ENCODE data around the gene KCNMB3.
"Not testable (repeated sequence)": the region's sequence is repeated elsewhere in the genome, so short reads cannot be mapped to it uniquely, and the experiment has no call there.

Gene KCNMB3

DNA sequence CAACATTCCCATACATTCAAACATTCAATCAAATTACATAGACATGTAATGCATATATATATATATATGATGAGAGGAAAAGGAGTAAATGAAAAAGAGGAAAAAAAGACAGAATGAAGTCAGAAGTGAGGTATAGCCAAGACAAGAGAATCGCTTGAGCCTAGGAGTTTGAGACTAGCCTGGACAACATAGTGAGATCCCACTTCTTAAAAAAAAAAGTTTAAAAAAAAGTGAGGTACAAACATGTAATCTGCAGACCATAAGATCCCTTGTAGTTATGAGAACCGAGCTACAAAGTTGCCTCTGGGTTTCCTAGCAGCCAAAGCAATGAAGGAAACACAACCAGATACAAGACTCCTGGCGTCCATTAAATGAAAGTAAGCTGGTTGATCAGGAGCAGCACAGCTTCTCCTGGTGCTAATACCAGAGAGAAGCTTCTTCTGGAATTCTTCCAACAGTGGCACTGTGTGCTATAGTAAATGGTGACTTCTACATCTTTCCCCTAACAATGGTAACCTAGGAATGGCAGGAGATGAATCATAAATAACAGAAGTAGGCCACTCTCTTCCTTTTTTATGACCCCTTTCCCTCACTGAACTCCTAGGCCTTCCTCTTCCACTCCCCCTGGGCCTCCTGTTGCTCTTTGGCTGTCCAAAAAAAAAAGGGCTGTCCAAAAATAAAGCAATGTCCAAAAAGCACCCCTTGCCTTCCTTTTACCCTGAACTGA lies 3.5 kb downstream of the KCNMB3 start:
- no peaks in the 10 kb centered on the region for H3K4me1 Mint-ChIP-seq (ENCODE audit: low read depth)
- no peak overlapping the region for H3K27ac Mint-ChIP-seq
- no peak for DNase-seq
- no peaks in the 10 kb centered on the region for H3K9me3 Mint-ChIP-seq
- no peaks in the 10 kb centered on the region for H3K27me3 Mint-ChIP-seq
- no peak overlapping the region for H3K4me3 Mint-ChIP-seq
- peaks cover 3% of the 10 kb centered on the region for H3K36me3 Mint-ChIP-seq (ENCODE audit: low read depth)

DNA sequence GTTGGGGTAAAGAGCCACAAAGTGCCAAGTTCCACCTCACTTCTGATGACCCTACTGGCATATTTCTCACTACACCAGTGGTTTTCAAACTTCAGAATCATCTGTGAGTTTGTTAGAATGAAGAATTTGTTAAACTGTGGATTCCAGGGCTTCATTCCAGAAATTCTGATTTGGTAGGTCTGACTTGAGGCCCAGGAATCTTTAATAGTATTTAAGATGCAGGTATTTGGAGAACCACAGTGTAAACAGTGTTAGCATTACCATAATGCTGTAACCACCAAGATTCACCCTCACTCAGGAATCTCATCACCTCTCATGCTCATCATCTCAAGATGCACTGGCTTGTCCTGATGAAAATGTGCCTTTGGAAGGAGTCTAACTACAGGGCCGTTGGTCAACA lies 6.0 kb downstream of the KCNMB3 start:
- no peak overlapping the region for H3K4me3 Mint-ChIP-seq
- no peaks in the 10 kb centered on the region for H3K4me1 Mint-ChIP-seq (ENCODE audit: low read depth)
- no peak for DNase-seq
- no peaks in the 10 kb centered on the region for H3K27me3 Mint-ChIP-seq
- H3K9me3 Mint-ChIP-seq = no peaks in the 10 kb centered on the region
- H3K36me3 Mint-ChIP-seq (ENCODE audit: low read depth) = peaks cover 3% of the 10 kb centered on the region
- H3K27ac Mint-ChIP-seq = no peak overlapping the region

DNA sequence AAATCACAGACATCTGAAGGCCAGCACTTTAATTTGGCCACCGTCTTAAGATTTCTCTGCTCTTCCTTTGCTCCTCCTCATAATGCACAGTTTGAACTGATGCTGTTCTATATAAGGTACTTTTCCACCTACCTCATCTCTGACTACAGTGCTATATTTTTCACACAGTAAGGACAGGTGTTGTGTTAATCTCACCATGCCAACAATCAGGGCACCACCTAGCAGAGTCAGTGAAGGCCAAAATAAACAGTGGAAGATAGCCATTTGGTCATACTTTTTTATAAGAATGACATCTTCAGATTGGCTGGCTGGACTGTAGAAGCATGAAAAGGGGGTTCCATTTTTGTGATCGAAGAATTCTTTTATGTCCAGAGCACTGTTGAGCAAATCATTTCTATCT lies 8.1 kb downstream of the KCNMB3 start:
- H3K36me3 Mint-ChIP-seq (ENCODE audit: low read depth); H3K4me1 Mint-ChIP-seq (ENCODE audit: low read depth): not testable (repeated sequence)

GRCh38 chr3:179240299-179240698 lies 10.6 kb downstream of the KCNMB3 start:
- H3K9me3 Mint-ChIP-seq; H3K36me3 Mint-ChIP-seq (ENCODE audit: low read depth); H3K4me1 Mint-ChIP-seq (ENCODE audit: low read depth); H3K4me3 Mint-ChIP-seq; H3K27ac Mint-ChIP-seq; DNase-seq; H3K27me3 Mint-ChIP-seq: not testable (repeated sequence)

More for the DNA sequence above, 8.1 kb downstream of the KCNMB3 start:
- DNase-seq, H3K9me3 Mint-ChIP-seq, H3K27ac Mint-ChIP-seq, H3K27me3 Mint-ChIP-seq, H3K4me3 Mint-ChIP-seq: not testable (repeated sequence)

DNA sequence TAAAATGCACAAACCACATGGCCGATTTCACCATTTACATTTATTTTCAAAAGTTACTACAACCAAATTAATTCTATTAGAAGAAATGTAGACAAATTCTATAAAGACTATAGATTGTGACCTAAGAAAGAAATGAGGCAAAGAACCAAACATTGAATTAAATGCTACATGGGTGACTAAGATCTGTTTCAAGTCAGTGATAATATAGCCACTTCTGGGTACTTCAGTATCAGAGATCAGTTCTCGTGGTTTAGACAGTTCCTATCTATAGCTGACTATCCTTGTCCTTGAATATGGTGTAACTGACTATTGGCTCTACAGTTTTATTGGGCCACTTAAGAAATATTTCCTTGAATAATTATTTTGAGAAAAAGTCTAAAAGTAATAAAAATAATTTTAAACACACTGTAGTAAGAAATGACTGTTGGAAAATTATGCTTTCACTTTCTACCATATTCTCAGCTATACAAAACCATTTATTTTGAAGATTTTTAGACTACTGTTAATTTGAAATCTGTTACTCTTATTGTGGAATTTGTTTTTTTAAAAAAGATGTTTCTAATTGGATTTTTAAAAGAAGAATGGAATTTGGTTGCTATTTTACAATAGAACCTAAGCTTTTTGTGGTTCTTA lies 14.1 kb downstream of the KCNMB3 start:
- peaks cover 26% of the 10 kb centered on the region for H3K36me3 Mint-ChIP-seq (ENCODE audit: low read depth)
- peaks cover 5% of the 10 kb centered on the region for H3K4me1 Mint-ChIP-seq (ENCODE audit: low read depth)
- peak overlapping the region; percentile 7 for H3K27ac Mint-ChIP-seq
- no peak overlapping the region for H3K4me3 Mint-ChIP-seq
- no peaks in the 10 kb centered on the region for H3K9me3 Mint-ChIP-seq
- no peaks in the 10 kb centered on the region for H3K27me3 Mint-ChIP-seq
- DNase-seq = no peak

GRCh38 chr3:179234199-179234598 lies 16.7 kb downstream of the KCNMB3 start:
- Mint-ChIP-seq H3K4me3 (no peak overlapping the region), H3K36me3 (ENCODE audit: low read depth) (peaks cover 44% of the 10 kb centered on the region), H3K27me3 (no peaks in the 10 kb centered on the region), H3K4me1 (ENCODE audit: low read depth) (peaks cover 5% of the 10 kb centered on the region), H3K27ac (no peak overlapping the region), H3K9me3 (no peaks in the 10 kb centered on the region)
- no peak for DNase-seq

- peaks cover 51% of the 10 kb centered on the region for H3K36me3 Mint-ChIP-seq (ENCODE audit: low read depth)
- no peaks in the 10 kb centered on the region for H3K27me3 Mint-ChIP-seq
- peaks cover 5% of the 10 kb centered on the region for H3K4me1 Mint-ChIP-seq (ENCODE audit: low read depth)
- DNase-seq = no peak
- H3K27ac Mint-ChIP-seq = no peak overlapping the region
- H3K9me3 Mint-ChIP-seq = no peaks in the 10 kb centered on the region
- no peak overlapping the region for H3K4me3 Mint-ChIP-seq
Measured at GRCh38 chr3:179233043-179233442, 17.9 kb downstream of the KCNMB3 start.

GRCh38 chr3:179229177-179229576 lies 21.7 kb downstream of the KCNMB3 start:
- H3K4me1 Mint-ChIP-seq (ENCODE audit: low read depth) = peaks cover 7% of the 10 kb centered on the region
- DNase-seq = no peak
- H3K4me3 Mint-ChIP-seq = no peak overlapping the region
- no peak overlapping the region for H3K27ac Mint-ChIP-seq
- no peaks in the 10 kb centered on the region for H3K9me3 Mint-ChIP-seq
- H3K36me3 Mint-ChIP-seq (ENCODE audit: low read depth) = peaks cover 66% of the 10 kb centered on the region
- H3K27me3 Mint-ChIP-seq = no peaks in the 10 kb centered on the region

- Mint-ChIP-seq H3K9me3 (no peaks in the 10 kb centered on the region), H3K4me3 (no peak overlapping the region), H3K36me3 (ENCODE audit: low read depth) (peaks cover 67% of the 10 kb centered on the region), H3K4me1 (ENCODE audit: low read depth) (peaks cover 7% of the 10 kb centered on the region), H3K27ac (peak overlapping the region; percentile 66), H3K27me3 (no peaks in the 10 kb centered on the region)
- no peak for DNase-seq
Measured at GRCh38 chr3:179227349-179227748, 23.6 kb downstream of the KCNMB3 start.

- Mint-ChIP-seq H3K36me3 (ENCODE audit: low read depth) (peaks cover 59% of the 10 kb centered on the region), H3K4me3 (no peak overlapping the region), H3K27me3 (no peaks in the 10 kb centered on the region)
Measured at GRCh38 chr3:179224584-179224983, 26.3 kb downstream of the KCNMB3 start.

DNA sequence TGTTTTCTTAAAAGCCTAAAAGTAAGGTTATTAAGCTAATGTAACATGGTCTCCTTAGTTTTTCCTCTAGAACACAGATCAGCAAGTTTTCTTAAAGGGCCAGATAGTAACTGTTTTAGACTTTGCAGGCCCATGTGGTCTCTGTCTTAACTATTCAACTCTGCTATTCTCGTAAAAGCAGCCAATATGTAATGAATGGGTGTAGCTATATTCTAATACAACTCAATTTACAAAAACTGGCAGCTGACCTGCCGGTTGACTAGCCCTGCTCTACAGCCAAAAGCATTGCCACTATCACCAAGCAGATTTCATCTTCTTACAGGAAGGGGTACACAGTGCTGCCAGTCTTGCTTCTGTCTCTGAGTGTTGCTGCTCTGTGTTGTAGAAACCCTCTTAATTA lies 27.4 kb downstream of the KCNMB3 start:
- Mint-ChIP-seq H3K27me3 (no peaks in the 10 kb centered on the region), H3K27ac (no peak overlapping the region), H3K36me3 (ENCODE audit: low read depth) (peaks cover 59% of the 10 kb centered on the region), H3K4me1 (ENCODE audit: low read depth) (peaks cover 7% of the 10 kb centered on the region), H3K9me3 (no peaks in the 10 kb centered on the region), H3K4me3 (no peak overlapping the region)
- no peak for DNase-seq

More at GRCh38 chr3:179224584-179224983, 26.3 kb downstream of the KCNMB3 start:
- Mint-ChIP-seq H3K9me3 (no peaks in the 10 kb centered on the region), H3K27ac (no peak overlapping the region), H3K4me1 (ENCODE audit: low read depth) (peaks cover 7% of the 10 kb centered on the region)
- DNase-seq = no peak

- not testable (repeated sequence) for H3K4me1 Mint-ChIP-seq (ENCODE audit: low read depth); DNase-seq; H3K27me3 Mint-ChIP-seq; H3K4me3 Mint-ChIP-seq; H3K27ac Mint-ChIP-seq; H3K9me3 Mint-ChIP-seq
- H3K36me3 Mint-ChIP-seq (ENCODE audit: low read depth) = peaks cover 42% of the 10 kb centered on the region
Measured at GRCh38 chr3:179218213-179218612, 32.7 kb downstream of the KCNMB3 start.

DNA sequence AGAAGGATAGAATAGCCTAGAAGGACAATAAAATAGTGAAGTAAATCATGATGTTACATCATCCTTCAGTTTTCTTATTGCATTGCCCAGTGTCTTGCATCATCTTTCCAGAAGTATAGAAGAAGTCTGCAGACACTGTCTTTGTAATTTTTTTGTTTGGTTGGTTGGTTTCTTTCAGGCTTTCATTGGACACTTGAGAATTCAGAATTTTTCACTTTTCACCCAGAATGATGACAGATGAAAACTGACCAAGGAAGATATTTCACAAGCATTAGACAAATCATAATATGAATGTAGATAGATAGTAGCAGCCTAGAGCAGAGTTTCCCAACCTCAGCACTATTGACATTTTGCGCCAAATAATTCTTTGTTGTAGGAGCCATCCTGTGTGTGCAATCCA lies 35.4 kb downstream of the KCNMB3 start:
- H3K4me1 Mint-ChIP-seq (ENCODE audit: low read depth); DNase-seq; H3K9me3 Mint-ChIP-seq; H3K4me3 Mint-ChIP-seq; H3K27me3 Mint-ChIP-seq: not testable (repeated sequence)
- peak overlapping the region; percentile 57 for H3K27ac Mint-ChIP-seq
- peaks cover 36% of the 10 kb centered on the region for H3K36me3 Mint-ChIP-seq (ENCODE audit: low read depth)

GRCh38 chr3:179200790-179201189 lies 50.1 kb downstream of the KCNMB3 start:
- no peak overlapping the region for H3K4me3 Mint-ChIP-seq
- no peaks in the 10 kb centered on the region for H3K27me3 Mint-ChIP-seq
- H3K27ac Mint-ChIP-seq = no peak overlapping the region
- peaks cover 43% of the 10 kb centered on the region for H3K36me3 Mint-ChIP-seq (ENCODE audit: low read depth)
- no peak for DNase-seq
- peaks cover 31% of the 10 kb centered on the region for H3K4me1 Mint-ChIP-seq (ENCODE audit: low read depth)
- no peaks in the 10 kb centered on the region for H3K9me3 Mint-ChIP-seq

DNA sequence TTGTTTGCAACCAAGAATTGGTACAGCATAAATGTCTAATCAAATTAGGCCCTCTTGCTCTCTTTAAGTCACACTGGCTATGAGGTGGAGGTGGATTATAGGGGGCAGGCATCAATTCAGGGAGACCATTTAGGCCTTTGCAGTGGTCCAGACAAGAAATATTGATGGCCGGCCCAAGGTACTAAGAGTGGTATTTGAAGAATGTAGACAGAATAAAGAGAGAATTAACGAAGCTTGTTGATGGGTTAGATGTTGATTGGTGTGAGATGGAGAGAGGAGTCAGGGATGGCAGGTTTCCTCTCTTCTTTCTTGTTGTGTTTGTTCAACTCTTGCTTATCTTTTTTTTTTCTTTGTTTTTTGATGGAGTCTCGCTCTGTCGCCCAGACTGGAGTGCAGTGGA lies 54.2 kb downstream of the KCNMB3 start:
- Mint-ChIP-seq H3K4me3 (no peak overlapping the region), H3K36me3 (ENCODE audit: low read depth) (peaks cover 19% of the 10 kb centered on the region), H3K9me3 (no peaks in the 10 kb centered on the region), H3K27me3 (no peaks in the 10 kb centered on the region), H3K4me1 (ENCODE audit: low read depth) (peaks cover 60% of the 10 kb centered on the region), H3K27ac (peak overlapping the region; percentile 38)
- DNase-seq = no peak
